ENCODE data around the gene CEACAM7.
A peak's percentile ranks its signal among the peaks of the same experiment; 100 is the strongest.

The CEACAM7 gene

DNA sequence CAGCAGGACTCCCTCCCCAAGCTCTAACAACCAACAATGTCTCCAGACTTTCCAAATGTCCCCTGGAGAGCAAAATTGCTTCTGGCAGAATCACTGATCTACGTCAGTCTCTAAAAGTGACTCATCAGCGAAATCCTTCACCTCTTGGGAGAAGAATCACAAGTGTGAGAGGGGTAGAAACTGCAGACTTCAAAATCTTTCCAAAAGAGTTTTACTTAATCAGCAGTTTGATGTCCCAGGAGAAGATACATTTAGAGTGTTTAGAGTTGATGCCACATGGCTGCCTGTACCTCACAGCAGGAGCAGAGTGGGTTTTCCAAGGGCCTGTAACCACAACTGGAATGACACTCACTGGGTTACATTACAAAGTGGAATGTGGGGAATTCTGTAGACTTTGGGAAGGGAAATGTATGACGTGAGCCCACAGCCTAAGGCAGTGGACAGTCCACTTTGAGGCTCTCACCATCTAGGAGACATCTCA, 14.1 kb upstream of the CEACAM7 start:
- Histone ChIP-seq H3K27ac (ENCODE audit: extremely low read depth, low read depth, low read length) (no peak overlapping the region), H3K4me1 (ENCODE audit: control insufficient read depth, insufficient read depth, low read length) (peaks cover 3% of the 10 kb centered on the region; the same call in 1 of the 2 replicates), H3K36me3 (ENCODE audit: control insufficient read depth in 2 of 2, insufficient read depth in 1 of 2, low read length in 2 of 2) (no peaks in the 10 kb centered on the region), H3K4me3 (ENCODE audit: low read depth, low read length) (no peak overlapping the region), H3K9me3 (ENCODE audit: control insufficient read depth, insufficient read depth, low read depth, low read length) (no peaks in the 10 kb centered on the region)
- no peak for TF ChIP-seq KLF1 (tag by site-specific recombination; IDR thresholded peaks at IDR 0.05)
- TF ChIP-seq PRDM1 (tag by site-specific recombination; IDR thresholded peaks at IDR 0.05), result peak; percentile 61; the same call in 1 of the 2 replicates
- TF ChIP-seq ZNF660 (tag by site-specific recombination; IDR thresholded peaks at IDR 0.05), result peak; percentile 50; the same call in 1 of the 2 replicates
- TF ChIP-seq, protein P1, sequence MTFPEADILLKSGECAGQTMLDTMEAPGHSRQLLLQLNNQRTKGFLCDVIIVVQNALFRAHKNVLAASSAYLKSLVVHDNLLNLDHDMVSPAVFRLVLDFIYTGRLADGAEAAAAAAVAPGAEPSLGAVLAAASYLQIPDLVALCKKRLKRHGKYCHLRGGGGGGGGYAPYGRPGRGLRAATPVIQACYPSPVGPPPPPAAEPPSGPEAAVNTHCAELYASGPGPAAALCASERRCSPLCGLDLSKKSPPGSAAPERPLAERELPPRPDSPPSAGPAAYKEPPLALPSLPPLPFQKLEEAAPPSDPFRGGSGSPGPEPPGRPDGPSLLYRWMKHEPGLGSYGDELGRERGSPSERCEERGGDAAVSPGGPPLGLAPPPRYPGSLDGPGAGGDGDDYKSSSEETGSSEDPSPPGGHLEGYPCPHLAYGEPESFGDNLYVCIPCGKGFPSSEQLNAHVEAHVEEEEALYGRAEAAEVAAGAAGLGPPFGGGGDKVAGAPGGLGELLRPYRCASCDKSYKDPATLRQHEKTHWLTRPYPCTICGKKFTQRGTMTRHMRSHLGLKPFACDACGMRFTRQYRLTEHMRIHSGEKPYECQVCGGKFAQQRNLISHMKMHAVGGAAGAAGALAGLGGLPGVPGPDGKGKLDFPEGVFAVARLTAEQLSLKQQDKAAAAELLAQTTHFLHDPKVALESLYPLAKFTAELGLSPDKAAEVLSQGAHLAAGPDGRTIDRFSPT (tag by site-specific recombination; IDR thresholded peaks at IDR 0.05), result peak; percentile 46; the same call in 1 of the 2 replicates
- TF ChIP-seq GLIS1 (tag by site-specific recombination; IDR thresholded peaks at IDR 0.05), result peak; percentile 79
- TF ChIP-seq ZNF302 (tag by site-specific recombination; IDR thresholded peaks at IDR 0.05; ENCODE audit: low read depth), result no peak
- TF ChIP-seq, protein P2, sequence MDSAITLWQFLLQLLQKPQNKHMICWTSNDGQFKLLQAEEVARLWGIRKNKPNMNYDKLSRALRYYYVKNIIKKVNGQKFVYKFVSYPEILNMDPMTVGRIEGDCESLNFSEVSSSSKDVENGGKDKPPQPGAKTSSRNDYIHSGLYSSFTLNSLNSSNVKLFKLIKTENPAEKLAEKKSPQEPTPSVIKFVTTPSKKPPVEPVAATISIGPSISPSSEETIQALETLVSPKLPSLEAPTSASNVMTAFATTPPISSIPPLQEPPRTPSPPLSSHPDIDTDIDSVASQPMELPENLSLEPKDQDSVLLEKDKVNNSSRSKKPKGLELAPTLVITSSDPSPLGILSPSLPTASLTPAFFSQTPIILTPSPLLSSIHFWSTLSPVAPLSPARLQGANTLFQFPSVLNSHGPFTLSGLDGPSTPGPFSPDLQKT (IDR thresholded peaks at IDR 0.05; ENCODE audit: borderline replicate concordance, low read depth, low read length), result no peak
- TF ChIP-seq ZNF629 (tag by site-specific recombination; IDR thresholded peaks at IDR 0.05), result peak; percentile 36
- TF ChIP-seq, protein P3, sequence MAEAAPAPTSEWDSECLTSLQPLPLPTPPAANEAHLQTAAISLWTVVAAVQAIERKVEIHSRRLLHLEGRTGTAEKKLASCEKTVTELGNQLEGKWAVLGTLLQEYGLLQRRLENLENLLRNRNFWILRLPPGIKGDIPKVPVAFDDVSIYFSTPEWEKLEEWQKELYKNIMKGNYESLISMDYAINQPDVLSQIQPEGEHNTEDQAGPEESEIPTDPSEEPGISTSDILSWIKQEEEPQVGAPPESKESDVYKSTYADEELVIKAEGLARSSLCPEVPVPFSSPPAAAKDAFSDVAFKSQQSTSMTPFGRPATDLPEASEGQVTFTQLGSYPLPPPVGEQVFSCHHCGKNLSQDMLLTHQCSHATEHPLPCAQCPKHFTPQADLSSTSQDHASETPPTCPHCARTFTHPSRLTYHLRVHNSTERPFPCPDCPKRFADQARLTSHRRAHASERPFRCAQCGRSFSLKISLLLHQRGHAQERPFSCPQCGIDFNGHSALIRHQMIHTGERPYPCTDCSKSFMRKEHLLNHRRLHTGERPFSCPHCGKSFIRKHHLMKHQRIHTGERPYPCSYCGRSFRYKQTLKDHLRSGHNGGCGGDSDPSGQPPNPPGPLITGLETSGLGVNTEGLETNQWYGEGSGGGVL (tag by site-specific recombination; IDR thresholded peaks at IDR 0.05), result peak; percentile 5; the same call in 1 of the 2 replicates
- peak; percentile 64 for TF ChIP-seq ZBTB21 (tag by site-specific recombination; IDR thresholded peaks at IDR 0.05)
- ChIA-PET CTCF (interaction anchor here (0.5 to 3.6 kb wide), 27 partner anchors 8 to 318 kb away, joined by 3 to 41 read pairs (median 5); no protein-coding TSS in a partner anchor), POLR2A (no interaction called here)

DNA sequence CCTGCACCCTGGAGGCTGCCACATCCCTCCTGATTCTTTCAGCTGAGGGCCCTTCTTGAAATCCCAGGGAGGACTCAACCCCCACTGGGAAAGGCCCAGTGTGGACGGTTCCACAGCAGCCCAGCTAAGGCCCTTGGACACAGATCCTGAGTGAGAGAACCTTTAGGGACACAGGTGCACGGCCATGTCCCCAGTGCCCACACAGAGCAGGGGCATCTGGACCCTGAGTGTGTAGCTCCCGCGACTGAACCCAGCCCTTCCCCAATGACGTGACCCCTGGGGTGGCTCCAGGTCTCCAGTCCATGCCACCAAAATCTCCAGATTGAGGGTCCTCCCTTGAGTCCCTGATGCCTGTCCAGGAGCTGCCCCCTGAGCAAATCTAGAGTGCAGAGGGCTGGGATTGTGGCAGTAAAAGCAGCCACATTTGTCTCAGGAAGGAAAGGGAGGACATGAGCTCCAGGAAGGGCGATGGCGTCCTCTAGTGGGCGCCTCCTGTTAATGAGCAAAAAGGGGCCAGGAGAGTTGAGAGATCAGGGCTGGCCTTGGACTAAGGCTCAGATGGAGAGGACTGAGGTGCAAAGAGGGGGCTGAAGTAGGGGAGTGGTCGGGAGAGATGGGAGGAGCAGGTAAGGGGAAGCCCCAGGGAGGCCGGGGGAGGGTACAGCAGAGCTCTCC, 13.5 kb upstream of the CEACAM7 start:
- ChIA-PET CTCF (interaction anchor here (0.5 to 3.6 kb wide), 39 partner anchors 9 to 1099 kb away, joined by 3 to 41 read pairs (median 4); partner anchors contain the start of gene CEACAM3), POLR2A (no interaction called here)
- H3K4me1 ChIP-seq (ENCODE audit: control insufficient read depth, insufficient read depth, low read length), result peaks cover 3% of the 10 kb centered on the region; the same call in 1 of the 2 replicates
- H3K36me3 ChIP-seq (ENCODE audit: control insufficient read depth in 2 of 2, insufficient read depth in 1 of 2, low read length in 2 of 2), result no peaks in the 10 kb centered on the region
- H3K4me3 ChIP-seq (ENCODE audit: low read depth, low read length), result no peak overlapping the region
- H3K27ac ChIP-seq (ENCODE audit: extremely low read depth, low read depth, low read length), result no peak overlapping the region
- H3K9me3 ChIP-seq (ENCODE audit: control insufficient read depth, insufficient read depth, low read depth, low read length), result no peaks in the 10 kb centered on the region
- TF ChIP-seq, protein P3 (tag by site-specific recombination; IDR thresholded peaks at IDR 0.05), result peak; percentile 9; the same call in 1 of the 2 replicates
- TF ChIP-seq, protein P4, sequence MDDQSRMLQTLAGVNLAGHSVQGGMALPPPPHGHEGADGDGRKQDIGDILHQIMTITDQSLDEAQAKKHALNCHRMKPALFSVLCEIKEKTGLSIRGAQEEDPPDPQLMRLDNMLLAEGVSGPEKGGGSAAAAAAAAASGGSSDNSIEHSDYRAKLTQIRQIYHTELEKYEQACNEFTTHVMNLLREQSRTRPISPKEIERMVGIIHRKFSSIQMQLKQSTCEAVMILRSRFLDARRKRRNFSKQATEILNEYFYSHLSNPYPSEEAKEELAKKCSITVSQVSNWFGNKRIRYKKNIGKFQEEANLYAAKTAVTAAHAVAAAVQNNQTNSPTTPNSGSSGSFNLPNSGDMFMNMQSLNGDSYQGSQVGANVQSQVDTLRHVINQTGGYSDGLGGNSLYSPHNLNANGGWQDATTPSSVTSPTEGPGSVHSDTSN (CRISPR knock-in tag; IDR thresholded peaks at IDR 0.05), result no peak
- TF ChIP-seq ZNF121 (tag by site-specific recombination; IDR thresholded peaks at IDR 0.05) (no peak), ZNF654 (tag by site-specific recombination; IDR thresholded peaks at IDR 0.05; ENCODE audit: low read depth) (peak; percentile 61), ZNF157 (tag by site-specific recombination; IDR thresholded peaks at IDR 0.05) (no peak)
- TF ChIP-seq, protein P5, sequence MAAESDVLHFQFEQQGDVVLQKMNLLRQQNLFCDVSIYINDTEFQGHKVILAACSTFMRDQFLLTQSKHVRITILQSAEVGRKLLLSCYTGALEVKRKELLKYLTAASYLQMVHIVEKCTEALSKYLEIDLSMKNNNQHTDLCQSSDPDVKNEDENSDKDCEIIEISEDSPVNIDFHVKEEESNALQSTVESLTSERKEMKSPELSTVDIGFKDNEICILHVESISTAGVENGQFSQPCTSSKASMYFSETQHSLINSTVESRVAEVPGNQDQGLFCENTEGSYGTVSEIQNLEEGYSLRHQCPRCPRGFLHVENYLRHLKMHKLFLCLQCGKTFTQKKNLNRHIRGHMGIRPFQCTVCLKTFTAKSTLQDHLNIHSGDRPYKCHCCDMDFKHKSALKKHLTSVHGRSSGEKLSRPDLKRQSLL (tag by site-specific recombination; IDR thresholded peaks at IDR 0.05), result no peak
- TF ChIP-seq, protein P6, sequence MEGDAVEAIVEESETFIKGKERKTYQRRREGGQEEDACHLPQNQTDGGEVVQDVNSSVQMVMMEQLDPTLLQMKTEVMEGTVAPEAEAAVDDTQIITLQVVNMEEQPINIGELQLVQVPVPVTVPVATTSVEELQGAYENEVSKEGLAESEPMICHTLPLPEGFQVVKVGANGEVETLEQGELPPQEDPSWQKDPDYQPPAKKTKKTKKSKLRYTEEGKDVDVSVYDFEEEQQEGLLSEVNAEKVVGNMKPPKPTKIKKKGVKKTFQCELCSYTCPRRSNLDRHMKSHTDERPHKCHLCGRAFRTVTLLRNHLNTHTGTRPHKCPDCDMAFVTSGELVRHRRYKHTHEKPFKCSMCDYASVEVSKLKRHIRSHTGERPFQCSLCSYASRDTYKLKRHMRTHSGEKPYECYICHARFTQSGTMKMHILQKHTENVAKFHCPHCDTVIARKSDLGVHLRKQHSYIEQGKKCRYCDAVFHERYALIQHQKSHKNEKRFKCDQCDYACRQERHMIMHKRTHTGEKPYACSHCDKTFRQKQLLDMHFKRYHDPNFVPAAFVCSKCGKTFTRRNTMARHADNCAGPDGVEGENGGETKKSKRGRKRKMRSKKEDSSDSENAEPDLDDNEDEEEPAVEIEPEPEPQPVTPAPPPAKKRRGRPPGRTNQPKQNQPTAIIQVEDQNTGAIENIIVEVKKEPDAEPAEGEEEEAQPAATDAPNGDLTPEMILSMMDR (tag by site-specific recombination; IDR thresholded peaks at IDR 0.05), result peak; percentile 62
